Vagina (tissue), 2 donors: ENCODE measurements around the gene MPHOSPH8.

ENCODE experiments used
- CTCF ChIP-seq, 3 experiments: fragments of 450-650 bp in 2 of 3; fragments of 200-600 bp in 1 of 3; sonication (generic) in 1 of 3; IDR thresholded peaks; one replicate each; pipeline ENCODE4 v1.5.1; 2017 to 2019; ENCODE audit warnings: antibody characterized with exemption in 3 of 3, mild to moderate bottlenecking in 2 of 3, moderate library complexity in 2 of 3
- POLR2A ChIP-seq, 2 donors: fragments of 450-650 bp; IDR thresholded peaks; one replicate each; pipeline ENCODE4 v1.6.1; 2017; ENCODE audit warnings: antibody characterized with exemption in 2 of 2, mild to moderate bottlenecking in 2 of 2, moderate library complexity in 2 of 2
- POLR2AphosphoS5 ChIP-seq, 2 donors: sonication (generic); formaldehyde crosslinking; IDR thresholded peaks; one replicate each; pipeline ENCODE4 v1.9.0; 2017; ENCODE audit warnings: antibody characterized with exemption in 2 of 2, mild to moderate bottlenecking in 2 of 2, low read depth in 1 of 2; ENCODE audit not compliant: insufficient read depth in 1 of 2

- TF ChIP-seq CTCF (IDR thresholded peaks at IDR 0.05) (no peak), POLR2AphosphoS5 (IDR thresholded peaks at IDR 0.05; ENCODE audit: insufficient read depth in 1 of 2, low read depth in 1 of 2) (no peak), POLR2A (IDR thresholded peaks at IDR 0.05) (no peak)
Observed at GRCh38 chr13:19592657-19593180, 40.7 kb upstream of the MPHOSPH8 start.
